Measurements from ENCODE around the gene MOB3C.
A peak's percentile ranks its signal among the peaks of the same experiment; 100 is the strongest.

MOB3C gene

DNA sequence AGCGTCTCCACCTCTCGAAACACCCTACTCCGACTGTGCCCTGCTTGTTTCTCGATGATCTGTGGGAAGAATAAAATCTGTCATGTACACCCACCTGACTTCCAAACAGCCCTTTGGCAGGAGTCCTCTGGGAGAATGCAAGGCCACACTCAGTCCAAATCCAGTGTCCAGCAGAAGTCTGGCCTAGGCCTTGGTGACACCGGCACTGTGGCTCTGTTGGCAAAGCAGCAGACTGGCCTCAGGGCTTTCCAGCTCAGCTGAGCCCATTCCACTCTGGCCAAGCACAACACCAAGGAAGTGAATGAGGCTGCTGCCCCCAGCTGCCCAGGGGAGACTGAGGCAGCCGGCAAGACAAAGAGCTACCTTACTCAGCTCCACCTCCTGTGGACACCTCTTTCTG lies 40.0 kb downstream of the MOB3C start:
- no peak overlapping the region for H2BK120ac ChIP-seq (ENCODE audit: low read depth, low read length)
- no peak overlapping the region for H2AFZ ChIP-seq (ENCODE audit: low read length)
- peak overlapping the region; percentile 78 for H2BK5ac ChIP-seq (ENCODE audit: low read length)
- no peak overlapping the region for H4K91ac ChIP-seq (ENCODE audit: low read depth, low read length, poor library complexity)
- H3K79me1 ChIP-seq (ENCODE audit: low read depth, low read length), result no peaks in the 10 kb centered on the region
- H3K4ac ChIP-seq (ENCODE audit: low read length), result no peak overlapping the region
- H3K4me2 ChIP-seq (ENCODE audit: insufficient read depth, low read length, poor library complexity, severe bottlenecking), result no peak overlapping the region
- no peak overlapping the region for H2BK15ac ChIP-seq (ENCODE audit: low read length)
- WGBS, 2 donors (ENCODE audit: extremely low coverage in 2 of 2, insufficient read length in 2 of 2, insufficient replicate concordance in 1 of 2), result no CpG with 5 or more reads among the region's 6 CpGs
- H3K18ac ChIP-seq (ENCODE audit: low read length), result peak overlapping the region; percentile 72
- no peaks in the 10 kb centered on the region for H3K27me3 ChIP-seq (ENCODE audit: control insufficient read depth in 3 of 3, insufficient read depth in 3 of 3, low read depth in 1 of 3, low read length in 3 of 3)
- H3K4me3 ChIP-seq (ENCODE audit: low read length in 2 of 2), result no peak overlapping the region
- H3K36me3 ChIP-seq (replicated peaks in 1 of 2; ENCODE audit: control insufficient read depth in 2 of 2, insufficient read depth in 2 of 2, low read length in 2 of 2), result peaks cover 3 to 24% of the 10 kb centered on the region in 2 donors
- no peak for DNase-seq (ENCODE audit: low spot score)
- H4K8ac ChIP-seq (ENCODE audit: low read depth, low read length), result no peak overlapping the region
- H3K9ac ChIP-seq (ENCODE audit: low read depth, low read length, poor library complexity), result no peak overlapping the region
- H3K14ac ChIP-seq (ENCODE audit: low read length), result peak overlapping the region; percentile 9
- H2AK5ac ChIP-seq (ENCODE audit: low read depth, low read length), result no peak overlapping the region
- H3K27ac ChIP-seq (replicated peaks; ENCODE audit: low read length), result no peak overlapping the region
- no peaks in the 10 kb centered on the region for H3K9me3 ChIP-seq (replicated peaks in 1 of 2; ENCODE audit: control insufficient read depth in 2 of 2, insufficient read depth in 1 of 2, low read depth in 1 of 2, low read length in 2 of 2)
- no peak overlapping the region for H3K23ac ChIP-seq (ENCODE audit: low read depth, low read length, poor library complexity)
- peaks cover 4 to 5% of the 10 kb centered on the region in 2 donors for H3K4me1 ChIP-seq (ENCODE audit: control insufficient read depth in 2 of 2, insufficient read depth in 1 of 2, low read depth in 1 of 2, low read length in 2 of 2)
- no peak overlapping the region for H2BK12ac ChIP-seq (ENCODE audit: low read length)

DNA sequence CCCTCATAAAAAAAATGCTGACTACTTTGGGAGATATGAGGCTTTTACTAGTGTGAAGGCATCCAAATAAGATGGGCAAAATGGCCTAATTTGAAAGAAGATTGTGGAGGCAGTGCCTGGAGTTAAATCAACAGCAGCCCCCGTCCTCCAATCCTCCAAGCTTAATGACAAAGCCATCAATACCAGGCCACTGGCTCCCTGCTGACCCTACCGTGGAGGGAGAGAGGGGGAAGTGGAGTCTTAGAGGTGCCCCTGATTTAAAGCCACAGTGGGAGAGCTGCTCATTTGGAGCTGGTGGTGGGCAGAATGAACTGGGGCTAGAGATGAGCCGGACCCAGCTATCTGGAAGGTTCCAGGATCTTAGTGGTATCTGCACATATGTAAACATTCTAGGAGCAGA lies 40.8 kb downstream of the MOB3C start:
- H3K4ac ChIP-seq (ENCODE audit: low read length), result no peak overlapping the region
- no peak overlapping the region for H2BK120ac ChIP-seq (ENCODE audit: low read depth, low read length)
- no peak overlapping the region for H2AK5ac ChIP-seq (ENCODE audit: low read depth, low read length)
- H3K23ac ChIP-seq (ENCODE audit: low read depth, low read length, poor library complexity), result no peak overlapping the region
- DNase-seq (ENCODE audit: low spot score), result no peak
- peaks cover 4 to 5% of the 10 kb centered on the region in 2 donors for H3K4me1 ChIP-seq (ENCODE audit: control insufficient read depth in 2 of 2, insufficient read depth in 1 of 2, low read depth in 1 of 2, low read length in 2 of 2)
- no peak overlapping the region for H3K4me3 ChIP-seq (ENCODE audit: low read length in 2 of 2)
- no peak overlapping the region for H3K18ac ChIP-seq (ENCODE audit: low read length)
- H3K79me1 ChIP-seq (ENCODE audit: low read depth, low read length), result no peaks in the 10 kb centered on the region
- H2BK5ac ChIP-seq (ENCODE audit: low read length), result no peak overlapping the region
- H3K14ac ChIP-seq (ENCODE audit: low read length), result no peak overlapping the region
- H3K9me3 ChIP-seq (replicated peaks in 1 of 2; ENCODE audit: control insufficient read depth in 2 of 2, insufficient read depth in 1 of 2, low read depth in 1 of 2, low read length in 2 of 2), result no peaks in the 10 kb centered on the region
- no peak overlapping the region for H3K4me2 ChIP-seq (ENCODE audit: insufficient read depth, low read length, poor library complexity, severe bottlenecking)
- H4K8ac ChIP-seq (ENCODE audit: low read depth, low read length), result no peak overlapping the region
- no peak overlapping the region for H2AFZ ChIP-seq (ENCODE audit: low read length)
- no peak overlapping the region for H4K91ac ChIP-seq (ENCODE audit: low read depth, low read length, poor library complexity)
- H2BK15ac ChIP-seq (ENCODE audit: low read length), result no peak overlapping the region
- peaks cover 3 to 19% of the 10 kb centered on the region in 2 donors for H3K36me3 ChIP-seq (replicated peaks in 1 of 2; ENCODE audit: control insufficient read depth in 2 of 2, insufficient read depth in 2 of 2, low read length in 2 of 2)
- H3K27me3 ChIP-seq (ENCODE audit: control insufficient read depth in 3 of 3, insufficient read depth in 3 of 3, low read depth in 1 of 3, low read length in 3 of 3), result no peaks in the 10 kb centered on the region
- H3K27ac ChIP-seq (replicated peaks; ENCODE audit: low read length), result no peak overlapping the region
- H2BK12ac ChIP-seq (ENCODE audit: low read length), result no peak overlapping the region
- WGBS, 2 donors (ENCODE audit: extremely low coverage in 2 of 2, insufficient read length in 2 of 2, insufficient replicate concordance in 1 of 2), result no CpG with 5 or more reads among the region's 3 CpGs
- no peak overlapping the region for H3K9ac ChIP-seq (ENCODE audit: low read depth, low read length, poor library complexity)

DNA sequence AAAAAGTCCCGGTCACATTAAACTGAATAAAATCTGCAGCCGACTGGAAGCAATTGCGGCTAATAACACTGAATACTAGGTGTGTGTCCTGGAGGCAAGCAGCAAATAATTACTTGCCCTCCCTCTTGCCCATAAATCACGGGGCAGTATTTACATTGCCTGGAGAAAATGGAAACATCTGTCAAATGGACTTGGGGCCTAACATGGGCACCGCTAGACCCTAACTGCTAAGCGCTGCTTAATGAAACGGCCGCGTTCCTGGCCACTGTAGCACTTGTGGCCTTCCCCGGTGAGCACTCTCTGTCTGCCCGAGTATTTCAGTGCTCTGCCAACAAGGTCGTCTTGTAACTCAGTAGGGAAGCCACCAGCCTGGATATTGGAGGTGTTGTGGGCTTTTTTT lies 41.3 kb downstream of the MOB3C start:
- Histone ChIP-seq H3K4me2 (ENCODE audit: insufficient read depth, low read length, poor library complexity, severe bottlenecking) (no peak overlapping the region), H3K14ac (ENCODE audit: low read length) (no peak overlapping the region), H2BK120ac (ENCODE audit: low read depth, low read length) (no peak overlapping the region), H3K9ac (ENCODE audit: low read depth, low read length, poor library complexity) (no peak overlapping the region), H3K27me3 (ENCODE audit: control insufficient read depth in 3 of 3, insufficient read depth in 3 of 3, low read depth in 1 of 3, low read length in 3 of 3) (no peaks in the 10 kb centered on the region), H3K23ac (ENCODE audit: low read depth, low read length, poor library complexity) (no peak overlapping the region), H2BK12ac (ENCODE audit: low read length) (no peak overlapping the region), H3K4ac (ENCODE audit: low read length) (no peak overlapping the region), H3K9me3 (replicated peaks in 1 of 2; ENCODE audit: control insufficient read depth in 2 of 2, insufficient read depth in 1 of 2, low read depth in 1 of 2, low read length in 2 of 2) (no peaks in the 10 kb centered on the region), H2BK15ac (ENCODE audit: low read length) (no peak overlapping the region), H4K8ac (ENCODE audit: low read depth, low read length) (no peak overlapping the region), H2BK5ac (ENCODE audit: low read length) (no peak overlapping the region), H3K4me1 (ENCODE audit: control insufficient read depth in 2 of 2, insufficient read depth in 1 of 2, low read depth in 1 of 2, low read length in 2 of 2) (peaks cover 4 to 5% of the 10 kb centered on the region in 2 donors), H4K91ac (ENCODE audit: low read depth, low read length, poor library complexity) (no peak overlapping the region), H3K18ac (ENCODE audit: low read length) (peak overlapping the region; percentile 32), H3K27ac (replicated peaks; ENCODE audit: low read length) (peak overlapping the region; percentile 16), H2AFZ (ENCODE audit: low read length) (no peak overlapping the region), H3K4me3 (ENCODE audit: low read length in 2 of 2) (no peak overlapping the region), H3K36me3 (replicated peaks in 1 of 2; ENCODE audit: control insufficient read depth in 2 of 2, insufficient read depth in 2 of 2, low read length in 2 of 2) (peaks cover 0 to 14% of the 10 kb centered on the region in 2 donors), H3K79me1 (ENCODE audit: low read depth, low read length) (no peaks in the 10 kb centered on the region), H2AK5ac (ENCODE audit: low read depth, low read length) (no peak overlapping the region)
- DNase-seq (ENCODE audit: low spot score), result no peak
- WGBS, 2 donors (ENCODE audit: extremely low coverage in 2 of 2, insufficient read length in 2 of 2, insufficient replicate concordance in 1 of 2), result no CpG with 5 or more reads among the region's 12 CpGs

DNA sequence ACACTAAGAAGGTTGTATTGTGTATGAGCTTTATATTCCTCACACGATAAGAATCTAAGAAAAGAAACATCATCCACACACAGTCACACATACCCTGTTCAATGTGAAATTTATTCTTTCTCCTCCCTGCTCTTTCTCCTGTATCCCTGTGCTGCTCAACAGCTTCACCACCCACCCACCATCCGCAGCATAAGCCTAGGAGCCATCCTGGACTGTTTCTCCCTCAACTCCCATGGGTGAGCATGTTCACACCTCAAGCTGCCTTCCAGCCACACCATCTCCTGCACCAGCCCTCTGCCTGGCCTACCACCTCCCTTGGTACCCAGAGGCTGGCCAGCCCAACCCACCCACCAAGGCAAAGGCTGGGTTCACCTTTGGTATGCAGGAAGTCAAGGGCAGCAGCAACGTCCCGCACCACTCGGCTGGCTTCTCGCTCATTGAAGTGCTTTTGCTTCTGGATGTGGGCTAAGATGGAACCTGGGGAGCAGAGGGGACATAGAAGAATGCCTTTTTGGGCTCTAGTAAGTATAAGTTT lies 44.9 kb downstream of the MOB3C start:
- H3K23ac ChIP-seq (ENCODE audit: low read depth, low read length, poor library complexity), result no peak overlapping the region
- no peak overlapping the region for H2AFZ ChIP-seq (ENCODE audit: low read length)
- no peak overlapping the region for H4K91ac ChIP-seq (ENCODE audit: low read depth, low read length, poor library complexity)
- no peaks in the 10 kb centered on the region for H3K27me3 ChIP-seq (ENCODE audit: control insufficient read depth in 3 of 3, insufficient read depth in 3 of 3, low read depth in 1 of 3, low read length in 3 of 3)
- no peak overlapping the region for H3K4me3 ChIP-seq (ENCODE audit: low read length in 2 of 2)
- H3K9ac ChIP-seq (ENCODE audit: low read depth, low read length, poor library complexity), result no peak overlapping the region
- no peaks in the 10 kb centered on the region for H3K79me1 ChIP-seq (ENCODE audit: low read depth, low read length)
- no peak for DNase-seq (ENCODE audit: low spot score)
- no peak overlapping the region for H2BK15ac ChIP-seq (ENCODE audit: low read length)
- H3K9me3 ChIP-seq (replicated peaks in 1 of 2; ENCODE audit: control insufficient read depth in 2 of 2, insufficient read depth in 1 of 2, low read depth in 1 of 2, low read length in 2 of 2), result no peaks in the 10 kb centered on the region
- no peak overlapping the region for H2BK120ac ChIP-seq (ENCODE audit: low read depth, low read length)
- H3K4ac ChIP-seq (ENCODE audit: low read length), result no peak overlapping the region
- H3K14ac ChIP-seq (ENCODE audit: low read length), result no peak overlapping the region
- H3K36me3 ChIP-seq (replicated peaks in 1 of 2; ENCODE audit: control insufficient read depth in 2 of 2, insufficient read depth in 2 of 2, low read length in 2 of 2), result peaks cover 0 to 7% of the 10 kb centered on the region in 2 donors
- no peak overlapping the region for H2BK12ac ChIP-seq (ENCODE audit: low read length)
- H2AK5ac ChIP-seq (ENCODE audit: low read depth, low read length), result no peak overlapping the region
- WGBS, 2 donors (ENCODE audit: extremely low coverage in 2 of 2, insufficient read length in 2 of 2, insufficient replicate concordance in 1 of 2), result no CpG with 5 or more reads among the region's 6 CpGs
- H4K8ac ChIP-seq (ENCODE audit: low read depth, low read length), result no peak overlapping the region
- H3K4me2 ChIP-seq (ENCODE audit: insufficient read depth, low read length, poor library complexity, severe bottlenecking), result no peak overlapping the region
- no peak overlapping the region for H2BK5ac ChIP-seq (ENCODE audit: low read length)
- no peak overlapping the region for H3K27ac ChIP-seq (replicated peaks; ENCODE audit: low read length)
- peaks cover 4 to 15% of the 10 kb centered on the region in 2 donors for H3K4me1 ChIP-seq (ENCODE audit: control insufficient read depth in 2 of 2, insufficient read depth in 1 of 2, low read depth in 1 of 2, low read length in 2 of 2)
- H3K18ac ChIP-seq (ENCODE audit: low read length), result no peak overlapping the region
